H9 (cell line): ENCODE data around the gene GPATCH2. TPM values are rescaled to one million over a fixed set of nuclear protein-coding genes. Genes with fewer than 3 reads are reported as not detected.

ENCODE experiments used
- DNase-seq: peaks from one replicate; pipeline ENCODE4 v3.0.0-alpha.2; 2017
- H2AFZ ChIP-seq: one replicate; pipeline ENCODE4 v1.6.1; 2013; ENCODE audit warnings: mild to moderate bottlenecking, low read length, control low read depth, moderate library complexity
- H2AK5ac ChIP-seq: 2 replicates; pipeline ENCODE4 v1.6.1; 2013; ENCODE audit warnings: low read length, control low read depth, mixed read lengths; ENCODE audit not compliant: insufficient read length
- H2BK120ac ChIP-seq: one replicate; pipeline ENCODE4 v1.6.1; 2013; ENCODE audit warnings: low read depth, mild to moderate bottlenecking, low read length, control low read depth, inconsistent platforms; ENCODE audit not compliant: poor library complexity, severe bottlenecking
- H2BK12ac ChIP-seq: 2 replicates; pipeline ENCODE4 v1.6.1; 2013; ENCODE audit warnings: low read length, control low read depth, mixed read lengths, low read depth; ENCODE audit not compliant: insufficient read length
- H2BK15ac ChIP-seq: 2 replicates; pipeline ENCODE4 v1.6.1; 2013; ENCODE audit warnings: low read depth, low read length, control low read depth
- H2BK20ac ChIP-seq: one replicate; pipeline ENCODE4 v1.6.1; 2013; ENCODE audit warnings: low read depth, mild to moderate bottlenecking, low read length, control low read depth, inconsistent platforms; ENCODE audit not compliant: poor library complexity, severe bottlenecking
- H2BK5ac ChIP-seq: 2 replicates; pipeline ENCODE4 v1.6.1; 2013; ENCODE audit warnings: low read length, control low read depth, mixed read lengths; ENCODE audit not compliant: insufficient read length
- H3K14ac ChIP-seq: 2 replicates; pipeline ENCODE4 v1.6.1; 2013; ENCODE audit warnings: low read length, control low read depth; ENCODE audit not compliant: insufficient read depth
- H3K18ac ChIP-seq: 2 replicates; pipeline ENCODE4 v1.6.1; 2013; ENCODE audit warnings: low read depth, mild to moderate bottlenecking, mixed read lengths, low read length, control low read depth; ENCODE audit not compliant: insufficient read length
- H3K23ac ChIP-seq: 2 replicates; pipeline ENCODE4 v1.6.1; 2013; ENCODE audit warnings: low read length, control low read depth, mixed read lengths, low read depth; ENCODE audit not compliant: insufficient read length
- H3K23me2 ChIP-seq: 2 replicates; pipeline ENCODE4 v1.6.1; 2013; ENCODE audit warnings: low read depth, mild to moderate bottlenecking, mixed read lengths, low read length, control low read depth; ENCODE audit not compliant: insufficient read length, poor library complexity, severe bottlenecking
- H3K27ac ChIP-seq: 2 replicates; pipeline ENCODE4 v1.5.1; 2013; ENCODE audit warnings: low read length, control low read depth, mixed read lengths, low read depth; ENCODE audit not compliant: insufficient read length
- H3K27me3 ChIP-seq: 2 replicates; pipeline ENCODE4 v1.6.1; 2013; ENCODE audit warnings: low read length, control low read depth, inconsistent platforms; ENCODE audit not compliant: insufficient read depth
- H3K4ac ChIP-seq: 2 replicates; pipeline ENCODE4 v1.6.1; 2013; ENCODE audit warnings: low read depth, mild to moderate bottlenecking, control low read depth, inconsistent platforms, low read length, moderate library complexity
- H3K4me1 ChIP-seq: 2 replicates; pipeline ENCODE4 v1.6.1; 2013; ENCODE audit warnings: low read length, control low read depth, inconsistent platforms; ENCODE audit not compliant: insufficient read depth
- H3K4me2 ChIP-seq: 2 replicates; pipeline ENCODE4 v1.6.1; 2013; ENCODE audit warnings: low read length, control low read depth, mixed read lengths; ENCODE audit not compliant: insufficient read length, insufficient read depth
- H3K56ac ChIP-seq: 2 replicates; pipeline ENCODE4 v1.6.1; 2013; ENCODE audit warnings: low read depth, mild to moderate bottlenecking, mixed read lengths, low read length, control low read depth; ENCODE audit not compliant: insufficient read length
- H3K79me1 ChIP-seq: 2 replicates; pipeline ENCODE4 v1.6.1; 2013; ENCODE audit warnings: low read depth, mild to moderate bottlenecking, moderate library complexity, low read length, control low read depth, inconsistent platforms; ENCODE audit not compliant: insufficient read depth, poor library complexity, severe bottlenecking
- H3K79me2 ChIP-seq: 2 replicates; pipeline ENCODE4 v1.6.1; 2013; ENCODE audit warnings: low read length, control low read depth, inconsistent platforms; ENCODE audit not compliant: insufficient read depth
- H3K9ac ChIP-seq: 2 replicates; pipeline ENCODE4 v1.6.1; 2013; ENCODE audit warnings: low read length, control low read depth, mixed read lengths; ENCODE audit not compliant: insufficient read length; ENCODE audit errors: extremely low read depth
- H3K9me3 ChIP-seq: one replicate; pipeline ENCODE4 v1.6.1; 2013; ENCODE audit warnings: low read depth, low read length, inconsistent platforms; ENCODE audit not compliant: control insufficient read depth
- H3T11ph ChIP-seq: one replicate; pipeline ENCODE4 v1.6.1; 2013; ENCODE audit warnings: mild to moderate bottlenecking, low read length, control low read depth, inconsistent platforms
- H4K20me1 ChIP-seq: one replicate; pipeline ENCODE4 v1.6.1; 2013; ENCODE audit not compliant: control insufficient read depth, insufficient read length, insufficient read depth
- H4K5ac ChIP-seq: 2 replicates; pipeline ENCODE4 v1.6.1; 2013; ENCODE audit warnings: low read depth, mild to moderate bottlenecking, mixed read lengths, low read length, control low read depth; ENCODE audit not compliant: insufficient read length
- H4K8ac ChIP-seq: replicated peaks from 2 replicates; pipeline ENCODE4 v1.6.1; 2013; ENCODE audit warnings: low read length, control low read depth, mixed read lengths, low read depth; ENCODE audit not compliant: insufficient read length
- H4K91ac ChIP-seq: 2 replicates; pipeline ENCODE4 v1.6.1; 2013; ENCODE audit warnings: low read depth, mild to moderate bottlenecking, moderate library complexity, mixed read lengths, low read length, control low read depth; ENCODE audit not compliant: insufficient read length
- H3K27ac Mint-ChIP-seq, 3 experiments: 2 replicates in 2 of 3; 3 replicates in 1 of 3; pipeline ENCODE4 v1.8.0; 2020 to 2021; ENCODE audit warnings: mixed read lengths in 3 of 3, mild to moderate bottlenecking in 1 of 3, moderate library complexity in 1 of 3
- H3K27me3 Mint-ChIP-seq: 2 replicates; pipeline ENCODE4 v1.8.0; 2021; ENCODE audit warnings: low read depth, mild to moderate bottlenecking, moderate library complexity, mixed read lengths
- H3K36me3 Mint-ChIP-seq, 3 experiments: 2 replicates in 2 of 3; 3 replicates in 1 of 3; pipeline ENCODE4 v1.8.0; 2020 to 2021; ENCODE audit warnings: low read depth in 3 of 3, mixed read lengths in 3 of 3; ENCODE audit not compliant: insufficient read depth in 1 of 3
- H3K4me1 Mint-ChIP-seq, 2 experiments: 2 replicates each; pipeline ENCODE4 v1.8.0; 2020; ENCODE audit warnings: mixed read lengths in 2 of 2
- H3K4me3 Mint-ChIP-seq, 2 experiments: 2 replicates in 1 of 2; 3 replicates in 1 of 2; pipeline ENCODE4 v1.8.0; 2020 to 2021; ENCODE audit warnings: mild to moderate bottlenecking in 2 of 2, mixed read lengths in 2 of 2, moderate library complexity in 1 of 2
- H3K9me3 Mint-ChIP-seq, 2 experiments: 2 replicates in 1 of 2; 3 replicates in 1 of 2; pipeline ENCODE4 v1.8.0; 2020; ENCODE audit warnings: mild to moderate bottlenecking in 2 of 2, mixed read lengths in 2 of 2, moderate library complexity in 1 of 2
- total RNA-seq: library from RNA; stranded (reverse); gene quantifications from 2 replicates; pipeline ENCODE4 v1.2.1, GENCODE V29; 2021
- TF ChIP-seq, protein P1 (sequence below): fragments of 200-600 bp; sonication (generic); conservative IDR thresholded peaks from 3 replicates; pipeline ENCODE4 v1.8.0; 2021; ENCODE audit warnings: antibody characterized with exemption, mild to moderate bottlenecking

Gene GPATCH2
- total RNA-seq, 1 experiment from 2014 or later, result 14.3 TPM

DNA sequence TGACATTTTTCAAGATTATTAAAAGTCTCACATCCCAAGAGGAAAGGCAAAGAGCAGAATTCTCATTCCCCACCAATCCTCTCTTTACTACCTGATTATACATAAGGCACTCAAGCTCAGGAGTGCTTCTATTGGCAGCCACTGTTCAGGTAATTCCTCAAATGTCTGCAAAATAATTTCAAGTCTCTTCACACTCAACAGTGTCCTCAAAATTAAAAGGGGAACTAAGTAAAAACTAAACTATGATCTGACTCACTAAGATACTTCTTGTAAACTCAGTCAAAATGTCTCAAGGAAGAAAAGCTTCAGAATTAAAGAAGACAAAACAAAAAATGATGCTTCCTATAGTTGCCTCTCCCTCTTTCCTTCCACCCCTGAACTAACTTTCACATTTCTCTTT is 135.6 kb downstream of the GPATCH2 start:
- no peak overlapping the region for H3K27ac ChIP-seq
- H3K23ac ChIP-seq, result no peak overlapping the region
- no peaks in the 10 kb centered on the region for H4K20me1 ChIP-seq
- no peak overlapping the region for H3K9ac ChIP-seq
- no peaks in the 10 kb centered on the region for H3K9me3 ChIP-seq
- H3K4me1 ChIP-seq, result no peaks in the 10 kb centered on the region; the same call in 1 of the 2 replicates
- no peak overlapping the region for H3K4ac ChIP-seq
- Mint-ChIP-seq H3K27ac (no peak overlapping the region; a peak in 1 of 7 replicates), H3K4me3 (no peak overlapping the region), H3K36me3 (no peaks in the 10 kb centered on the region), H3K4me1 (peaks cover 7 to 10% of the 10 kb centered on the region in 2 experiments), H3K27me3 (no peaks in the 10 kb centered on the region), H3K9me3 (no peaks in the 10 kb centered on the region)
- H2BK15ac ChIP-seq, result no peak overlapping the region
- no peaks in the 10 kb centered on the region for H3K79me2 ChIP-seq
- H2BK12ac ChIP-seq, result no peak overlapping the region
- H3K79me1 ChIP-seq, result no peaks in the 10 kb centered on the region
- H2BK120ac ChIP-seq, result no peak overlapping the region
- H2AFZ ChIP-seq, result no peak overlapping the region
- H3K27me3 ChIP-seq, result no peaks in the 10 kb centered on the region
- no peak overlapping the region for H3K4me2 ChIP-seq
- no peak overlapping the region for H4K8ac ChIP-seq
- H2BK5ac ChIP-seq, result no peak overlapping the region
- no peak overlapping the region for H3K56ac ChIP-seq
- H4K91ac ChIP-seq, result no peak overlapping the region
- no peak overlapping the region for H2AK5ac ChIP-seq
- TF ChIP-seq, protein P1, sequence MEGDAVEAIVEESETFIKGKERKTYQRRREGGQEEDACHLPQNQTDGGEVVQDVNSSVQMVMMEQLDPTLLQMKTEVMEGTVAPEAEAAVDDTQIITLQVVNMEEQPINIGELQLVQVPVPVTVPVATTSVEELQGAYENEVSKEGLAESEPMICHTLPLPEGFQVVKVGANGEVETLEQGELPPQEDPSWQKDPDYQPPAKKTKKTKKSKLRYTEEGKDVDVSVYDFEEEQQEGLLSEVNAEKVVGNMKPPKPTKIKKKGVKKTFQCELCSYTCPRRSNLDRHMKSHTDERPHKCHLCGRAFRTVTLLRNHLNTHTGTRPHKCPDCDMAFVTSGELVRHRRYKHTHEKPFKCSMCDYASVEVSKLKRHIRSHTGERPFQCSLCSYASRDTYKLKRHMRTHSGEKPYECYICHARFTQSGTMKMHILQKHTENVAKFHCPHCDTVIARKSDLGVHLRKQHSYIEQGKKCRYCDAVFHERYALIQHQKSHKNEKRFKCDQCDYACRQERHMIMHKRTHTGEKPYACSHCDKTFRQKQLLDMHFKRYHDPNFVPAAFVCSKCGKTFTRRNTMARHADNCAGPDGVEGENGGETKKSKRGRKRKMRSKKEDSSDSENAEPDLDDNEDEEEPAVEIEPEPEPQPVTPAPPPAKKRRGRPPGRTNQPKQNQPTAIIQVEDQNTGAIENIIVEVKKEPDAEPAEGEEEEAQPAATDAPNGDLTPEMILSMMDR, result no peak
- no peak overlapping the region for H4K5ac ChIP-seq
- H3K23me2 ChIP-seq, result no peaks in the 10 kb centered on the region
- no peak overlapping the region for H3T11ph ChIP-seq
- H2BK20ac ChIP-seq, result no peak overlapping the region
- no peak overlapping the region for H3K14ac ChIP-seq
- no peak for DNase-seq
- no peak overlapping the region for H3K18ac ChIP-seq
